ENCODE measurements around the gene BCL2A1.

DNA sequence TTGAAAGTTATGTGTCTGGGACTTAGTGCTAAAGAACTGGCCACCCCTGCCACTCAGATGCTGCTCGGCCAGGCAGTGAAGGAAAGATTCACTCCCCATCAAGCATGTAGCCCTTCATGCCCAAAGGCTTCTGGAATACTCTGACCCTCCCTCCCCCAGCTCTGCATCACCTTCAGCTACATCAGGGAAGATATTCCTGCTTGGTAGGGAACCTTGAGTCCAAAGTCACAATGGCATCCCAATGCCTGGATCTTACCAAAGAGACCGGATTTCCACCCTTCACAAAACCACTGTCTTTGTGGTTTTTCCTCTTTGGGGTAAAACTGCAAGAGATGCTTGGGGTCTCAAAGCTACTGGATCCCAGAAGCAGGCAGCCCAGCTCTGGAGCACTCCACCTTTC lies 18.2 kb upstream of the BCL2A1 start:
- no peak for TF ChIP-seq CTCF (IDR thresholded peaks at IDR 0.05)
- TF ChIP-seq POLR2A (IDR thresholded peaks at IDR 0.05), result no peak
